ENCODE measurements around the gene PIGK. TPM values are rescaled to one million over a fixed set of nuclear protein-coding genes. Genes with fewer than 3 reads are reported as not detected.

PIGK gene
- total RNA-seq (10 to 100 TPM; 17.9 to 23.9 (median 21.2) TPM), total RNA-seq (10.1 to 63.1 (median 38.4) reads per million in 29 experiments)
- total RNA-seq (2013), result 39.1 TPM

DNA sequence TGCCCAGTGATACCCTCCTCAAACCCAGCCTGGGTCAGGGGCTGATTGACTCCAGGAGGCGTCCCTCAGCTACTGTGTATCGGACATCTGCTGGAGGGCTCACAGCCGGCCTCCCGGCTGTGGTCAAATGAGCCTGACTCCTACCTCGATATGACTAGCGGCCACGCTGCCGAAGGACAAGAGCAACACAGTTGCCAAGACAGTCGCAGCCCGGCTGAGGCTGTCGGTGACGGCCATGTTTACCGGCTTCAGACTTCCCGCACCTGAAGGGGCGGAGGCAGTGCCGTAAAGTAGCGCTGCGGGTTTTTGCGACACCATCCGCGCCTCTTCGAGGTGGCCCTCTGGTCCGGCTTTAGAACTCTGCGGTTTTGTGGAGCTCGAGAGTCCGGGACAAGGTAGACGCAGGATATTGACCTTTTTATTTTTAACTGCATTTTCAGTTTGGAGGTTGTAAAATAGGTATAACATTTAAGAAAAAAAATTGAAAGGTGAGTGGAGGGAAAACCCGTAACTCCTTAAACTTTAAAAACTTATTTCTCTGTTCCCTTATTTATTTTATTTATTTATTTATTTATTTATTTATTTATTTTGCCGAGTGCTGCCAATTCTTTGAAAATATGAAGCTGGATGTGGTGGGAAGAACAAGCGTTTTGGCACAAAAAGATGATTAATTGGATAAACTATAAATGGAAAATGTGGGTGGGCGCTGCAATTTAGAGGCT, at the start of gene PIGK:
Gene PIGK (minus strand): TSS at position 265 of the 722 bp plus-strand sequence. CDS start 28 bp downstream, at position 237.
- H3K27me3 ChIP-seq (replicated peaks in 1 of 2; ENCODE audit: control insufficient read depth in 2 of 2, extremely low read depth in 1 of 2, insufficient read depth in 2 of 2, low read length in 1 of 2), result no peaks in the 10 kb centered on the region
- Mint-ChIP-seq H3K4me1 (peaks cover 51 to 65% (median 52%) of the 10 kb centered on the region in 3 donors), H3K27ac (peak within 1 kb of the TSS; percentile 91 to 96), H3K4me3 (peak within 1 kb of the TSS; percentile 96 to 97 (median 96)), H3K9me3 (no peaks in the 10 kb centered on the region), H3K27me3 (no peaks in the 10 kb centered on the region), H3K36me3 (peaks cover 26% of the 10 kb centered on the region)
- WGBS (ENCODE audit: insufficient coverage), result 0% methylated on average over 24 of the region's 31 CpGs
- CTCF ChIA-PET, result interaction anchor here in 1 of 2 donors (0.5 to 0.7 kb wide), 2 partner anchors 66 to 79 kb away, joined by 3 to 4 read pairs; no protein-coding TSS in a partner anchor
- H3K4me1 ChIP-seq (ENCODE audit: control insufficient read depth in 1 of 2, extremely low read depth in 1 of 2, insufficient read depth in 2 of 2, low read length in 2 of 2), result peaks cover 2 to 20% of the 10 kb centered on the region in 2 experiments
- POLR2A ChIA-PET, result interaction anchor here (0.7 kb wide), 2 partner anchors 313 to 462 kb away, joined by 3 read pairs; no protein-coding TSS in a partner anchor
- ATAC-seq (replicated peaks in 1 of 4) (peak; percentile 94 to 97 (median 96)), DNase-seq (peak; percentile 69 to 90 (median 81))
- H3K4me3 ChIP-seq (ENCODE audit: control insufficient read depth in 1 of 2, extremely low read depth in 1 of 2, low read length in 1 of 2), result peak within 1 kb of the TSS; percentile 90 to 99
- H3K36me3 ChIP-seq (ENCODE audit: control insufficient read depth in 2 of 2, extremely low read depth in 1 of 2, insufficient read depth in 1 of 2, low read length in 1 of 2), result peaks cover 0 to 4% of the 10 kb centered on the region in 2 donors
- peak within 1 kb of the TSS; percentile 77 for H3K27ac ChIP-seq (ENCODE audit: low read length)
- H3K9me3 ChIP-seq, result no peaks in the 10 kb centered on the region

DNA sequence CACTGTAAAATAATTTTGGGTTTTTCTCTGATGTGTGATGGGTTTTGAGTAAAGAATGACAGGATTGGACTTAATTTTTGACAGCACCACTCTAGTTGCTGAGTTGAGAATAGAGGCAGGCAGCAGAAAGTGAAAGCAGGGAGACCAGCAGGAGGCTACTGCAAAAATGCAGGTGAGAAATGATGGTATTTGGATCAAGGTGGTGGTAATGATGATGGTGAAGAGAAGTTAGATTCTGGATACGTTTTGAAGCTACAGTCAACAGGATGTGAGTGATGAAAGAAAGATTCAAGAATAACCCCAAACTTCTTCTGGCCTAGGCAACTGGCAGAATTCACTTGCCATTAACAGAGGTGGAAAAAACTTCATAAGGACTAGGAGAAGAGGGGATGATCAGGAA, 47.8 kb upstream of the PIGK start:
- no peak overlapping the region for H3K27ac Mint-ChIP-seq
- DNase-seq (peak in 9 of 35 experiments; percentile 3 to 47 (median 8)), ATAC-seq (replicated peaks in 1 of 4) (peak in 3 of 4 experiments; percentile 46 to 82 (median 65))
- no peaks in the 10 kb centered on the region for H3K36me3 Mint-ChIP-seq
- H3K9me3 Mint-ChIP-seq, result peaks cover 0 to 4% (median 3%) of the 10 kb centered on the region in 3 donors
- Histone ChIP-seq H3K9me3 (no peaks in the 10 kb centered on the region), H3K4me1 (ENCODE audit: control insufficient read depth in 1 of 2, extremely low read depth in 1 of 2, insufficient read depth in 2 of 2, low read length in 2 of 2) (no peaks in the 10 kb centered on the region), H3K36me3 (ENCODE audit: control insufficient read depth in 2 of 2, extremely low read depth in 1 of 2, insufficient read depth in 1 of 2, low read length in 1 of 2) (no peaks in the 10 kb centered on the region), H3K27me3 (replicated peaks in 1 of 2; ENCODE audit: control insufficient read depth in 2 of 2, extremely low read depth in 1 of 2, insufficient read depth in 2 of 2, low read length in 1 of 2) (no peaks in the 10 kb centered on the region), H3K27ac (ENCODE audit: low read length) (no peak overlapping the region), H3K4me3 (ENCODE audit: control insufficient read depth in 1 of 2, extremely low read depth in 1 of 2, low read length in 1 of 2) (no peak overlapping the region)
- WGBS (ENCODE audit: insufficient coverage), result 0% methylated on average over 1 of the region's 1 CpG
- no peak overlapping the region for H3K4me3 Mint-ChIP-seq
- POLR2A ChIA-PET, result no interaction called here
- CTCF ChIA-PET, result no interaction called here
- H3K27me3 Mint-ChIP-seq, result no peaks in the 10 kb centered on the region
- peaks cover 0 to 12% (median 0%) of the 10 kb centered on the region in 3 donors for H3K4me1 Mint-ChIP-seq

DNA sequence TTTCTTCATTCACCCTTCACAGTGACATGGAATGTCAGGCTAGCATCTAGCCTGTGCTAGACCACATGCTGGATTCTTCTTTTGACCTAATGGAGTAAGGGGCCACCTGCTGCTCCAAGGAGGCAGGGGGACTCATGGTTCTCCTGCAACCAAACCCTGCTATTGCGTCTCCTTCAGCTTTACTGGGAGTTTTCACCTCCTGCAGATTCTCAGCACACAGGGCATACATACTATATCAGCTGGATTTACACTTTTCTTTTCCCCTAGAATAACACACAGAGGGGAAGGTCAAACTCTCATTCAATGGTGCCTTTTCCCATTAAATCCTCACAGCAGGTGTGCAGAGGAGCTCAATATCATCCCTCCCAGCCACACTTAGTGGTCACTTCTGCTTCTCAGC, 46.0 kb upstream of the PIGK start:
- POLR2A ChIA-PET, result no interaction called here
- Histone ChIP-seq H3K27ac (ENCODE audit: low read length) (no peak overlapping the region), H3K4me1 (ENCODE audit: control insufficient read depth in 1 of 2, extremely low read depth in 1 of 2, insufficient read depth in 2 of 2, low read length in 2 of 2) (no peaks in the 10 kb centered on the region), H3K4me3 (ENCODE audit: control insufficient read depth in 1 of 2, extremely low read depth in 1 of 2, low read length in 1 of 2) (no peak overlapping the region), H3K27me3 (replicated peaks in 1 of 2; ENCODE audit: control insufficient read depth in 2 of 2, extremely low read depth in 1 of 2, insufficient read depth in 2 of 2, low read length in 1 of 2) (no peaks in the 10 kb centered on the region), H3K36me3 (ENCODE audit: control insufficient read depth in 2 of 2, extremely low read depth in 1 of 2, insufficient read depth in 1 of 2, low read length in 1 of 2) (no peaks in the 10 kb centered on the region), H3K9me3 (no peaks in the 10 kb centered on the region)
- Mint-ChIP-seq H3K9me3 (peaks cover 0 to 4% (median 3%) of the 10 kb centered on the region in 3 donors), H3K4me3 (no peak overlapping the region), H3K27ac (no peak overlapping the region), H3K36me3 (no peaks in the 10 kb centered on the region), H3K27me3 (no peaks in the 10 kb centered on the region), H3K4me1 (peaks cover 0 to 11% (median 0%) of the 10 kb centered on the region in 3 donors)
- DNase-seq (no peak), ATAC-seq (replicated peaks in 1 of 4) (no peak)
- 85% methylated on average over 1 of the region's 1 CpG for whole genome bisulfite sequencing (ENCODE audit: insufficient coverage)
- CTCF ChIA-PET, result interaction anchor here in 1 of 2 donors (0.6 kb wide), 1 partner anchor 17 kb away, joined by 3 read pairs; no protein-coding TSS in a partner anchor

DNA sequence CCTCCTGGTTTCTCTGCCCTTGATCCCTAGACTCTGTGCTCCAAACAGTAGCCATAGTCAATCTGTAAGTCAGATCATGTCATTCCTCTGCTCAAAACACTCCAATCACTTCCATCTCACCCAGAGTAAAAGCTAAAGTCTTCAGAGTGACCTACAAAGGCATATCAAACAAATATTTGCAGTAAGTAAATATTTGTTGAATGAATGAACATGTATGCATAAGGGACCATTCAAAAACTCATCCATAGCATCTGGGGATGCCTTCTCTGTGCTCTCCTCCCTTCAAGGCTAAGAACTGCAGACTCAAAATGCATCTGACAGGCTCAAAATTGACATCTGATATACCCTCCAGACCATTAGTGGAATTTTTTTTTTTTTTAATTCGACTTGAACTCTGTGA, 44.5 kb upstream of the PIGK start:
- POLR2A ChIA-PET, result no interaction called here
- ATAC-seq (replicated peaks in 1 of 4) (no peak), DNase-seq (no peak)
- no peak overlapping the region for H3K27ac ChIP-seq (ENCODE audit: low read length)
- Mint-ChIP-seq H3K4me1 (peaks cover 0 to 6% (median 0%) of the 10 kb centered on the region in 3 donors), H3K4me3 (no peak overlapping the region), H3K27ac (no peak overlapping the region), H3K9me3 (peaks cover 0 to 4% (median 3%) of the 10 kb centered on the region in 3 donors), H3K36me3 (no peaks in the 10 kb centered on the region), H3K27me3 (no peaks in the 10 kb centered on the region)
- no peaks in the 10 kb centered on the region for H3K27me3 ChIP-seq (replicated peaks in 1 of 2; ENCODE audit: control insufficient read depth in 2 of 2, extremely low read depth in 1 of 2, insufficient read depth in 2 of 2, low read length in 1 of 2)
- no CpG with 5 or more reads among the region's 1 CpG for WGBS (ENCODE audit: insufficient coverage)
- no peaks in the 10 kb centered on the region for H3K36me3 ChIP-seq (ENCODE audit: control insufficient read depth in 2 of 2, extremely low read depth in 1 of 2, insufficient read depth in 1 of 2, low read length in 1 of 2)
- H3K9me3 ChIP-seq, result no peaks in the 10 kb centered on the region
- no peak overlapping the region for H3K4me3 ChIP-seq (ENCODE audit: control insufficient read depth in 1 of 2, extremely low read depth in 1 of 2, low read length in 1 of 2)
- no peaks in the 10 kb centered on the region for H3K4me1 ChIP-seq (ENCODE audit: control insufficient read depth in 1 of 2, extremely low read depth in 1 of 2, insufficient read depth in 2 of 2, low read length in 2 of 2)
- CTCF ChIA-PET, result no interaction called here

DNA sequence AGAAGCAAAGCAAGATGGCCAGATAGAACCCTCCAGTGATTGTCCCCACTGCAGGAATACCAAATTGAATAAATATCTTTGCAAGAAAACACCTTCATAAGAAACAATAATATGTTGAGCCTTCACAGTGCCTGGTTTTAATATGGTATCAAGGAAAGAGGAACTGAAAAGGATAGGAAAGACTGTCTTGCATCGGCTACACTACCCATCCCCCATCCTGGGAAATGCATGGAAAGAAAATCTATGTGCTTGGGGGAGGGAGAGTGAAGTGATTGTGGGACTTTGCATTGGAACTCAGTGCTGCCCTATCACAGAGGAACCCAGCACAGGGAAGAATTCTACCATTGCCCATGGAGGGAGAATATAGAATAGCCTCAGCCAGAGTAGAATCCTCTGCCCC, 34.0 kb upstream of the PIGK start:
- H3K4me1 ChIP-seq (ENCODE audit: control insufficient read depth in 1 of 2, extremely low read depth in 1 of 2, insufficient read depth in 2 of 2, low read length in 2 of 2), result no peaks in the 10 kb centered on the region
- WGBS (ENCODE audit: insufficient coverage), result no CpG with 5 or more reads among the region's 1 CpG
- peaks cover 3 to 12% (median 12%) of the 10 kb centered on the region in 3 donors for H3K4me1 Mint-ChIP-seq
- no peaks in the 10 kb centered on the region for H3K36me3 ChIP-seq (ENCODE audit: control insufficient read depth in 2 of 2, extremely low read depth in 1 of 2, insufficient read depth in 1 of 2, low read length in 1 of 2)
- DNase-seq (no peak), ATAC-seq (replicated peaks in 1 of 4) (no peak)
- no peaks in the 10 kb centered on the region for H3K27me3 ChIP-seq (replicated peaks in 1 of 2; ENCODE audit: control insufficient read depth in 2 of 2, extremely low read depth in 1 of 2, insufficient read depth in 2 of 2, low read length in 1 of 2)
- no peak overlapping the region for H3K4me3 Mint-ChIP-seq
- H3K27me3 Mint-ChIP-seq, result no peaks in the 10 kb centered on the region
- peaks cover 7% of the 10 kb centered on the region for H3K9me3 ChIP-seq
- POLR2A ChIA-PET, result no interaction called here
- CTCF ChIA-PET, result no interaction called here
- H3K9me3 Mint-ChIP-seq, result peaks cover 15 to 70% (median 52%) of the 10 kb centered on the region in 3 donors
- H3K27ac ChIP-seq (ENCODE audit: low read length), result no peak overlapping the region
- no peak overlapping the region for H3K27ac Mint-ChIP-seq
- H3K36me3 Mint-ChIP-seq, result peaks cover 18% of the 10 kb centered on the region
- H3K4me3 ChIP-seq (ENCODE audit: control insufficient read depth in 1 of 2, extremely low read depth in 1 of 2, low read length in 1 of 2), result no peak overlapping the region

DNA sequence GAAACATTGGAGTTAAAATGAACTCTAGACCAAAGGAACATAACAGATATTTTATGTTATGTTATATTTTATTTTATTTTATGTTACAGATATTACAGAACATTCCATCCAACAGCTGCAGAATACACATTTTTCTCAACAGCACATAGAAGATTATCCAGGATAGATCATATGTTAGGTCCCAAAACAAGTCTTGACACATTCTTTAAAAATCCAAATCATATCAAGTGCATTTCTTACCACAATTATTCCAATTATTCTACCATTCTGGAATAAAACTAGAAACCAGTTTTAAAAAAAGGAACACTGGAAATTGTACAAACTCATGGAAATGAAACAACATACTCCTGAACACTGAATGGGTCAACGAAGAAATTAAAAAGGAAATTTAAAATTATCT, 30.9 kb upstream of the PIGK start:
- POLR2A ChIA-PET, result no interaction called here
- Mint-ChIP-seq H3K27me3 (no peaks in the 10 kb centered on the region), H3K9me3 (peaks cover 15 to 62% (median 42%) of the 10 kb centered on the region in 3 donors), H3K27ac (no peak overlapping the region), H3K4me1 (peaks cover 3 to 12% (median 12%) of the 10 kb centered on the region in 3 donors), H3K36me3 (peaks cover 21% of the 10 kb centered on the region), H3K4me3 (no peak overlapping the region)
- H3K4me3 ChIP-seq (ENCODE audit: control insufficient read depth in 1 of 2, extremely low read depth in 1 of 2, low read length in 1 of 2), result no peak overlapping the region
- WGBS (ENCODE audit: insufficient coverage), result no CpG with 5 or more reads among the region's 1 CpG
- CTCF ChIA-PET, result no interaction called here
- no peaks in the 10 kb centered on the region for H3K4me1 ChIP-seq (ENCODE audit: control insufficient read depth in 1 of 2, extremely low read depth in 1 of 2, insufficient read depth in 2 of 2, low read length in 2 of 2)
- ATAC-seq (replicated peaks in 1 of 4), result no peak
- H3K36me3 ChIP-seq (ENCODE audit: control insufficient read depth in 2 of 2, extremely low read depth in 1 of 2, insufficient read depth in 1 of 2, low read length in 1 of 2), result no peaks in the 10 kb centered on the region
- no peak overlapping the region for H3K27ac ChIP-seq (ENCODE audit: low read length)
- H3K27me3 ChIP-seq (replicated peaks in 1 of 2; ENCODE audit: control insufficient read depth in 2 of 2, extremely low read depth in 1 of 2, insufficient read depth in 2 of 2, low read length in 1 of 2), result no peaks in the 10 kb centered on the region
- H3K9me3 ChIP-seq, result peaks cover 7% of the 10 kb centered on the region
- no peak for DNase-seq

All from T-cell (primary cell).